ENCODE data around the gene EED. TPM values are rescaled to one million over a fixed set of nuclear protein-coding genes. Genes with fewer than 3 reads are reported as not detected.

EED gene
- total RNA-seq, 1 experiment from 2014 or later, result 25.2 TPM

DNA sequence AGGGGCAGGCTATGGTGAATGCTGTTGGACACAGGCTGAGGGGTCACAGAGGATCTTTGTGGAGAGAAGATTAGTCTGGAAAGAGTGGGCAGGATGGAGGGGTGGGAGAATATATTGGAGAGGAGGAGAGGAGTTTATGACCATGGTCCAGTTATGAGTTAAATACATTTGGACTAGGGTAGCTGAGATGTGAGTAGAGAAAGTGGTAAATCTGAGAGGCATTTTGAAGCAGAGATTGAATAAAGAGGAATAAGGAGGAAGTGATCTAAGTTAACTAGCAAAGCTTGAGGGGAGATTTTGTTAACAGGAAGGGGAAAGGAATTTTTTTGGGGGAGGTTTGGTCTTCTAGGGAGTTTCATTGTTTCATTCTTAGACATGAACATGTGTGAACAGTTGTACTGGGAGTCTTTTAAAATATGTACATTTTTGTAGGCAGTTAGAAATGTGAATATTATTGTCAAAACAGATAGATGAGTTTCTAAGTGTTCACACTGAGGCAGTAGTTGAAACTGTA is 43.1 kb upstream of the EED start:
- RAD21 ChIA-PET (ENCODE audit: low non-redundant PET in 1 of 2, low total read pairs in 2 of 2, uncharacterized antibody in 2 of 2, unreplicated experiment in 2 of 2), result no interaction called here
- BruUV-seq (replicated peaks), result no TSS peak

More for the DNA sequence above, 43.1 kb upstream of the EED start:
- no peaks in the 10 kb centered on the region for H3K79me2 ChIP-seq (ENCODE audit: insufficient read depth, low read length)
- no peaks in the 10 kb centered on the region for H4K20me1 ChIP-seq (ENCODE audit: insufficient read depth)
- no peak for ATAC-seq
- intact Hi-C loops (cut with micrococcal nuclease), result no loop called here
- H3K9me3 ChIP-seq (ENCODE audit: control insufficient read depth in 1 of 2, insufficient read depth in 1 of 2, low read depth in 1 of 2, low read length in 2 of 2), result no peaks in the 10 kb centered on the region
- H2AFZ ChIP-seq (ENCODE audit: low read depth, low read length, poor library complexity, severe bottlenecking), result peak overlapping the region; percentile 100
- H3K4me1 ChIP-seq (ENCODE audit: control insufficient read depth in 1 of 2, insufficient read depth in 2 of 2, low read length in 2 of 2), result peaks cover 0 to 17% of the 10 kb centered on the region in 2 experiments; a peak in 2 of 4 replicates
- ChIA-PET CTCF (interaction anchor here (2.0 to 2.1 kb wide), 2 partner anchors 8 to 346 kb away, joined by 5 to 16 read pairs; partner anchors contain the start of gene CCDC83), POLR2A (interaction anchor here (1.6 kb wide), 1 partner anchor 8 kb away, joined by 4 read pairs; no protein-coding TSS in a partner anchor)
- DNase-seq (ENCODE audit: low read depth, low spot score), result no peak
- H3K27me3 ChIP-seq (ENCODE audit: insufficient read depth, low read length), result no peaks in the 10 kb centered on the region
- no peak overlapping the region for H3K4me3 ChIP-seq (replicated peaks in 1 of 2; ENCODE audit: low read depth in 1 of 2, low read length in 2 of 2)
- TF ChIP-seq ZNF274 (IDR thresholded peaks at IDR 0.05; ENCODE audit: low read depth, low read length), result no peak
- no peak for TF ChIP-seq SRF (IDR thresholded peaks at IDR 0.05; ENCODE audit: low read depth)
- no peak for TF ChIP-seq POLR2A (IDR thresholded peaks at IDR 0.05; ENCODE audit: borderline replicate concordance, extremely low read depth, insufficient read depth, insufficient read length)
- TF ChIP-seq, protein P1, sequence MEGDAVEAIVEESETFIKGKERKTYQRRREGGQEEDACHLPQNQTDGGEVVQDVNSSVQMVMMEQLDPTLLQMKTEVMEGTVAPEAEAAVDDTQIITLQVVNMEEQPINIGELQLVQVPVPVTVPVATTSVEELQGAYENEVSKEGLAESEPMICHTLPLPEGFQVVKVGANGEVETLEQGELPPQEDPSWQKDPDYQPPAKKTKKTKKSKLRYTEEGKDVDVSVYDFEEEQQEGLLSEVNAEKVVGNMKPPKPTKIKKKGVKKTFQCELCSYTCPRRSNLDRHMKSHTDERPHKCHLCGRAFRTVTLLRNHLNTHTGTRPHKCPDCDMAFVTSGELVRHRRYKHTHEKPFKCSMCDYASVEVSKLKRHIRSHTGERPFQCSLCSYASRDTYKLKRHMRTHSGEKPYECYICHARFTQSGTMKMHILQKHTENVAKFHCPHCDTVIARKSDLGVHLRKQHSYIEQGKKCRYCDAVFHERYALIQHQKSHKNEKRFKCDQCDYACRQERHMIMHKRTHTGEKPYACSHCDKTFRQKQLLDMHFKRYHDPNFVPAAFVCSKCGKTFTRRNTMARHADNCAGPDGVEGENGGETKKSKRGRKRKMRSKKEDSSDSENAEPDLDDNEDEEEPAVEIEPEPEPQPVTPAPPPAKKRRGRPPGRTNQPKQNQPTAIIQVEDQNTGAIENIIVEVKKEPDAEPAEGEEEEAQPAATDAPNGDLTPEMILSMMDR (IDR thresholded peaks at IDR 0.05 in 2 of 3, conservative IDR thresholded peaks at IDR 0.05 in 1 of 3; ENCODE audit: borderline replicate concordance in 1 of 3, insufficient read depth in 1 of 3, low read depth in 2 of 3, low read length in 2 of 3), result no peak
- TF ChIP-seq, protein P2, sequence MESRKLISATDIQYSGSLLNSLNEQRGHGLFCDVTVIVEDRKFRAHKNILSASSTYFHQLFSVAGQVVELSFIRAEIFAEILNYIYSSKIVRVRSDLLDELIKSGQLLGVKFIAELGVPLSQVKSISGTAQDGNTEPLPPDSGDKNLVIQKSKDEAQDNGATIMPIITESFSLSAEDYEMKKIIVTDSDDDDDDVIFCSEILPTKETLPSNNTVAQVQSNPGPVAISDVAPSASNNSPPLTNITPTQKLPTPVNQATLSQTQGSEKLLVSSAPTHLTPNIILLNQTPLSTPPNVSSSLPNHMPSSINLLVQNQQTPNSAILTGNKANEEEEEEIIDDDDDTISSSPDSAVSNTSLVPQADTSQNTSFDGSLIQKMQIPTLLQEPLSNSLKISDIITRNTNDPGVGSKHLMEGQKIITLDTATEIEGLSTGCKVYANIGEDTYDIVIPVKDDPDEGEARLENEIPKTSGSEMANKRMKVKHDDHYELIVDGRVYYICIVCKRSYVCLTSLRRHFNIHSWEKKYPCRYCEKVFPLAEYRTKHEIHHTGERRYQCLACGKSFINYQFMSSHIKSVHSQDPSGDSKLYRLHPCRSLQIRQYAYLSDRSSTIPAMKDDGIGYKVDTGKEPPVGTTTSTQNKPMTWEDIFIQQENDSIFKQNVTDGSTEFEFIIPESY (IDR thresholded peaks at IDR 0.05; ENCODE audit: extremely low read depth, insufficient replicate concordance, low read length), result no peak
- TF ChIP-seq, protein P3, sequence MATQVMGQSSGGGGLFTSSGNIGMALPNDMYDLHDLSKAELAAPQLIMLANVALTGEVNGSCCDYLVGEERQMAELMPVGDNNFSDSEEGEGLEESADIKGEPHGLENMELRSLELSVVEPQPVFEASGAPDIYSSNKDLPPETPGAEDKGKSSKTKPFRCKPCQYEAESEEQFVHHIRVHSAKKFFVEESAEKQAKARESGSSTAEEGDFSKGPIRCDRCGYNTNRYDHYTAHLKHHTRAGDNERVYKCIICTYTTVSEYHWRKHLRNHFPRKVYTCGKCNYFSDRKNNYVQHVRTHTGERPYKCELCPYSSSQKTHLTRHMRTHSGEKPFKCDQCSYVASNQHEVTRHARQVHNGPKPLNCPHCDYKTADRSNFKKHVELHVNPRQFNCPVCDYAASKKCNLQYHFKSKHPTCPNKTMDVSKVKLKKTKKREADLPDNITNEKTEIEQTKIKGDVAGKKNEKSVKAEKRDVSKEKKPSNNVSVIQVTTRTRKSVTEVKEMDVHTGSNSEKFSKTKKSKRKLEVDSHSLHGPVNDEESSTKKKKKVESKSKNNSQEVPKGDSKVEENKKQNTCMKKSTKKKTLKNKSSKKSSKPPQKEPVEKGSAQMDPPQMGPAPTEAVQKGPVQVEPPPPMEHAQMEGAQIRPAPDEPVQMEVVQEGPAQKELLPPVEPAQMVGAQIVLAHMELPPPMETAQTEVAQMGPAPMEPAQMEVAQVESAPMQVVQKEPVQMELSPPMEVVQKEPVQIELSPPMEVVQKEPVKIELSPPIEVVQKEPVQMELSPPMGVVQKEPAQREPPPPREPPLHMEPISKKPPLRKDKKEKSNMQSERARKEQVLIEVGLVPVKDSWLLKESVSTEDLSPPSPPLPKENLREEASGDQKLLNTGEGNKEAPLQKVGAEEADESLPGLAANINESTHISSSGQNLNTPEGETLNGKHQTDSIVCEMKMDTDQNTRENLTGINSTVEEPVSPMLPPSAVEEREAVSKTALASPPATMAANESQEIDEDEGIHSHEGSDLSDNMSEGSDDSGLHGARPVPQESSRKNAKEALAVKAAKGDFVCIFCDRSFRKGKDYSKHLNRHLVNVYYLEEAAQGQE (IDR thresholded peaks at IDR 0.05; ENCODE audit: low read depth), result no peak
- TF ChIP-seq SP1 (IDR thresholded peaks at IDR 0.05; ENCODE audit: low read depth), result no peak
- no peak for TF ChIP-seq FOSL1 (IDR thresholded peaks at IDR 0.05; ENCODE audit: low read depth)
- no peak for TF ChIP-seq TCF7L2 (IDR thresholded peaks at IDR 0.05; ENCODE audit: borderline replicate concordance, extremely low read depth, insufficient read depth, insufficient read length)
- no peak for TF ChIP-seq YY1 (IDR thresholded peaks at IDR 0.05; ENCODE audit: extremely low read depth, insufficient replicate concordance, low read depth, low read length)
- no peak for TF ChIP-seq CBX3 (IDR thresholded peaks at IDR 0.05; ENCODE audit: low read depth)
- TF ChIP-seq JUND (IDR thresholded peaks at IDR 0.05), result no peak
- no peak for TF ChIP-seq CEBPB (IDR thresholded peaks at IDR 0.05; ENCODE audit: low read depth)
- TF ChIP-seq SIN3A (IDR thresholded peaks at IDR 0.05; ENCODE audit: low read depth), result no peak
- TF ChIP-seq, protein P4, sequence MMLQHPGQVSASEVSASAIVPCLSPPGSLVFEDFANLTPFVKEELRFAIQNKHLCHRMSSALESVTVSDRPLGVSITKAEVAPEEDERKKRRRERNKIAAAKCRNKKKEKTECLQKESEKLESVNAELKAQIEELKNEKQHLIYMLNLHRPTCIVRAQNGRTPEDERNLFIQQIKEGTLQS (IDR thresholded peaks at IDR 0.05), result no peak
- TF ChIP-seq EZH2 (IDR thresholded peaks at IDR 0.05), result no peak
- no peak for TF ChIP-seq POLR2AphosphoS5 (IDR thresholded peaks at IDR 0.05; ENCODE audit: low read depth, low read length)
- TF ChIP-seq EGR1 (IDR thresholded peaks at IDR 0.05; ENCODE audit: low read depth), result no peak
- TF ChIP-seq, protein P5, sequence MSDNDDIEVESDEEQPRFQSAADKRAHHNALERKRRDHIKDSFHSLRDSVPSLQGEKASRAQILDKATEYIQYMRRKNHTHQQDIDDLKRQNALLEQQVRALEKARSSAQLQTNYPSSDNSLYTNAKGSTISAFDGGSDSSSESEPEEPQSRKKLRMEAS (IDR thresholded peaks at IDR 0.05), result no peak
- no peaks in the 10 kb centered on the region for H3K9me2 ChIP-seq (ENCODE audit: insufficient read depth)
- H3K27ac ChIP-seq (ENCODE audit: low read depth, low read length), result no peak overlapping the region
- no peak overlapping the region for H3K9ac ChIP-seq (ENCODE audit: low read length)
- no peaks in the 10 kb centered on the region for H3K36me3 ChIP-seq (ENCODE audit: control insufficient read depth in 1 of 2, insufficient read depth in 2 of 2, low read length in 2 of 2)
- no peak overlapping the region for H3K4me2 ChIP-seq (ENCODE audit: low read length)

Measured in HCT116 (cell line).